IPS-20b (cell line): ENCODE measurements around the gene MPO.

Experiments
- H3K27ac ChIP-seq: one replicate; pipeline ENCODE4 v1.5.1; 2013; ENCODE audit warnings: low read length
- H3K27me3 ChIP-seq: 2 replicates; pipeline ENCODE4 v1.6.1; 2013; ENCODE audit warnings: mild to moderate bottlenecking, low read length, inconsistent platforms; ENCODE audit not compliant: insufficient read depth
- H3K36me3 ChIP-seq: 2 replicates; pipeline ENCODE4 v1.6.1; 2013; ENCODE audit warnings: low read depth, mild to moderate bottlenecking, inconsistent platforms, low read length, moderate library complexity; ENCODE audit not compliant: insufficient read depth
- H3K4me1 ChIP-seq: 2 replicates; pipeline ENCODE4 v1.6.1; 2013; ENCODE audit warnings: mild to moderate bottlenecking, control low read depth, inconsistent platforms, low read length, moderate library complexity; ENCODE audit not compliant: insufficient read depth
- H3K4me3 ChIP-seq: 2 replicates; pipeline ENCODE4 v1.5.1; 2013; ENCODE audit warnings: mild to moderate bottlenecking, low read length, inconsistent platforms
- H3K9ac ChIP-seq: 2 replicates; pipeline ENCODE4 v1.6.1; 2013; ENCODE audit warnings: low read depth, mild to moderate bottlenecking, inconsistent platforms, low read length, moderate library complexity
- H3K9me3 ChIP-seq: 2 replicates; pipeline ENCODE4 v1.6.1; 2013; ENCODE audit warnings: mild to moderate bottlenecking, low read depth, low read length, inconsistent platforms; ENCODE audit not compliant: insufficient read depth

MPO gene

DNA sequence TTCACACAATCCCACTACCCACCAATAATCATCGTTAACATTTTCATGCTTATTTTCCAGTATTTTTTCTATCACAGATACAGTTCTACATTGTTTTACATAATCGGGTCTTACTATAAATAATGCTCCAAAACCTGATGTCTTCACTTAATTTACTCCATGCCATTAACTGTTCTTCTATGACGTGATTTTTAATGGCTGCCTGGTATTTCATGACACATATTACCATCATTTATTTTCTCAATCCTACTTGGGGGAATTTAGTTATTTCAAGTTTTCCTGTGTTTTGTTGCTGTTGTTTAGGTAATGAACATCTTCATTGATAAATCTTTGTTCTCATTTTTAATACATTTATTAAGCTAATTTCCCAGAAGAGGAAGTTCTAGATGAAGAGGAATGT is 27.7 kb downstream of the MPO start:
- no peak overlapping the region for H3K27ac ChIP-seq
- H3K4me3 ChIP-seq: no peak overlapping the region
- H3K36me3 ChIP-seq: no peaks in the 10 kb centered on the region
- H3K9ac ChIP-seq: no peak overlapping the region
- H3K9me3 ChIP-seq: peaks cover 8% of the 10 kb centered on the region; the same call in 1 of the 2 replicates
- H3K4me1 ChIP-seq: no peaks in the 10 kb centered on the region
- H3K27me3 ChIP-seq: peaks cover 77% of the 10 kb centered on the region

- Histone ChIP-seq H3K9me3 (peaks cover 8% of the 10 kb centered on the region; the same call in 1 of the 2 replicates), H3K4me1 (no peaks in the 10 kb centered on the region), H3K36me3 (no peaks in the 10 kb centered on the region), H3K4me3 (no peak overlapping the region), H3K27ac (no peak overlapping the region), H3K9ac (no peak overlapping the region), H3K27me3 (peaks cover 79% of the 10 kb centered on the region)
Observed at GRCh38 chr17:58252141-58252540, 28.6 kb downstream of the MPO start.

- Histone ChIP-seq H3K27me3 (peaks cover 96% of the 10 kb centered on the region), H3K9me3 (peaks cover 8% of the 10 kb centered on the region; the same call in 1 of the 2 replicates), H3K9ac (no peak overlapping the region), H3K4me1 (no peaks in the 10 kb centered on the region), H3K4me3 (no peak overlapping the region), H3K27ac (no peak overlapping the region), H3K36me3 (no peaks in the 10 kb centered on the region)
Observed at GRCh38 chr17:58250344-58251011, 30.3 kb downstream of the MPO start.

GRCh38 chr17:58249270-58250133 is 31.2 kb downstream of the MPO start:
- H3K36me3 ChIP-seq: no peaks in the 10 kb centered on the region
- H3K27me3 ChIP-seq: peaks cover 97% of the 10 kb centered on the region
- H3K9ac ChIP-seq: no peak overlapping the region
- peak overlapping the region; percentile 63 for H3K4me3 ChIP-seq
- no peaks in the 10 kb centered on the region for H3K4me1 ChIP-seq
- no peak overlapping the region for H3K27ac ChIP-seq
- H3K9me3 ChIP-seq: peaks cover 8% of the 10 kb centered on the region; the same call in 1 of the 2 replicates

DNA sequence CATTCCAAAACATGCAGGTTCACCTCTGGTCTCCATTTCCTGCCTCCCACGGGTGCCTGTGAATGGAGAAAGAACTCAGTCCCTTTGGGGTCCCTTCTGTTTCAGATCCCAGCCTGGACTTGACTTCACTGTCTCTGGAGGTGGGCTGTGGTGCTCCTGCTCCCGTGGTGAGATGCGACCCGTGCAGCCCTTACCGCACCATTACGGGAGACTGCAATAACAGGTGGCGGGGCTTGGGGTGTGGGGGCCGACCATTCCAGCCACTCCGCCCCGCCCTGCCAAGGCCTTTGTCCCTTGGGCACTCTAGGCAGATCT is 31.8 kb downstream of the MPO start:
- H3K27me3 ChIP-seq: peaks cover 97% of the 10 kb centered on the region
- no peak overlapping the region for H3K9ac ChIP-seq
- no peak overlapping the region for H3K27ac ChIP-seq
- no peaks in the 10 kb centered on the region for H3K36me3 ChIP-seq
- H3K4me3 ChIP-seq: peak overlapping the region; percentile 63
- H3K9me3 ChIP-seq: peaks cover 8% of the 10 kb centered on the region; the same call in 1 of the 2 replicates
- H3K4me1 ChIP-seq: no peaks in the 10 kb centered on the region

- H3K27me3 ChIP-seq: peaks cover 97% of the 10 kb centered on the region
Observed at GRCh38 chr17:58247511-58248363, 33.0 kb downstream of the MPO start.

GRCh38 chr17:58246781-58247180 is 34.0 kb downstream of the MPO start:
- Histone ChIP-seq H3K4me3 (no peak overlapping the region), H3K27ac (no peak overlapping the region), H3K4me1 (no peaks in the 10 kb centered on the region), H3K9me3 (peaks cover 8% of the 10 kb centered on the region; the same call in 1 of the 2 replicates), H3K27me3 (peaks cover 96% of the 10 kb centered on the region), H3K36me3 (no peaks in the 10 kb centered on the region), H3K9ac (no peak overlapping the region)

More at GRCh38 chr17:58247511-58248363, 33.0 kb downstream of the MPO start:
- Histone ChIP-seq H3K9ac (no peak overlapping the region), H3K4me1 (no peaks in the 10 kb centered on the region), H3K4me3 (no peak overlapping the region), H3K27ac (no peak overlapping the region), H3K9me3 (peaks cover 8% of the 10 kb centered on the region; the same call in 1 of the 2 replicates), H3K36me3 (no peaks in the 10 kb centered on the region)

- Histone ChIP-seq H3K4me3 (no peak overlapping the region), H3K36me3 (no peaks in the 10 kb centered on the region), H3K27ac (no peak overlapping the region), H3K27me3 (peaks cover 96% of the 10 kb centered on the region), H3K9ac (no peak overlapping the region), H3K4me1 (no peaks in the 10 kb centered on the region), H3K9me3 (peaks cover 8% of the 10 kb centered on the region; the same call in 1 of the 2 replicates)
Observed at GRCh38 chr17:58246104-58246740, 34.5 kb downstream of the MPO start.

- H3K9me3 ChIP-seq: peaks cover 8% of the 10 kb centered on the region; the same call in 1 of the 2 replicates
- no peak overlapping the region for H3K4me3 ChIP-seq
- no peaks in the 10 kb centered on the region for H3K4me1 ChIP-seq
- H3K36me3 ChIP-seq: no peaks in the 10 kb centered on the region
- H3K27me3 ChIP-seq: peaks cover 93% of the 10 kb centered on the region
- H3K27ac ChIP-seq: no peak overlapping the region
- no peak overlapping the region for H3K9ac ChIP-seq
Observed at GRCh38 chr17:58245428-58246103, 35.2 kb downstream of the MPO start.

- Histone ChIP-seq H3K4me1 (no peaks in the 10 kb centered on the region), H3K9me3 (peaks cover 2% of the 10 kb centered on the region; the same call in 1 of the 2 replicates), H3K9ac (no peak overlapping the region), H3K27me3 (peaks cover 93% of the 10 kb centered on the region), H3K36me3 (no peaks in the 10 kb centered on the region), H3K27ac (no peak overlapping the region), H3K4me3 (no peak overlapping the region)
Observed at GRCh38 chr17:58244963-58245362, 35.8 kb downstream of the MPO start.
